Stimulated activated naive CD4-positive, alpha-beta T cell (primary cell): ENCODE results near the gene CRY2.
"Not testable (repeated sequence)": the region's sequence is repeated elsewhere in the genome, so short reads cannot be mapped to it uniquely, and the experiment has no call there.

ENCODE experiments used
- DNase-seq, 6 experiments: peaks; one replicate each; lab custom pipeline; 2025; lab: John Stamatoyannopoulos, UW

CRY2 gene

GRCh38 chr11:45811571-45812290, 35.5 kb upstream of the CRY2 start:
- DNase-seq: no peak

GRCh38 chr11:45812581-45813548, 34.4 kb upstream of the CRY2 start:
- DNase-seq: no peak

- no peak for DNase-seq
These were observed 31.5 kb upstream of the CRY2 start for GRCh38 chr11:45815747-45816146.

- DNase-seq: no peak
These were observed 30.7 kb upstream of the CRY2 start for GRCh38 chr11:45816614-45817013.

GRCh38 chr11:45817191-45817590, 30.1 kb upstream of the CRY2 start:
- no peak for DNase-seq

- no peak for DNase-seq
These were observed 28.2 kb upstream of the CRY2 start for GRCh38 chr11:45818961-45819605.

- no peak for DNase-seq
These were observed 26.9 kb upstream of the CRY2 start for GRCh38 chr11:45820211-45820857.

- not testable (repeated sequence) for DNase-seq
These were observed 20.8 kb upstream of the CRY2 start for GRCh38 chr11:45826492-45826891.

- no peak for DNase-seq
These were observed 20.2 kb upstream of the CRY2 start for GRCh38 chr11:45827123-45827522.

GRCh38 chr11:45828996-45829395, 18.3 kb upstream of the CRY2 start:
- no peak for DNase-seq

- DNase-seq: no peak
These were observed 16.7 kb upstream of the CRY2 start for GRCh38 chr11:45830596-45830995.

- no peak for DNase-seq
These were observed 14.3 kb upstream of the CRY2 start for GRCh38 chr11:45832811-45833441.

GRCh38 chr11:45833761-45834160, 13.5 kb upstream of the CRY2 start:
- no peak for DNase-seq

GRCh38 chr11:45834298-45834756, 12.9 kb upstream of the CRY2 start:
- no peak for DNase-seq

- no peak for DNase-seq
These were observed 8.1 kb upstream of the CRY2 start for GRCh38 chr11:45839204-45839603.

- not testable (repeated sequence) for DNase-seq
These were observed 7.0 kb upstream of the CRY2 start for GRCh38 chr11:45840251-45840650.

- DNase-seq: peak; percentile 82 to 92 (median 92)
These were observed 3.9 kb upstream of the CRY2 start for GRCh38 chr11:45843158-45843924.

- DNase-seq: no peak
These were observed 2.3 kb upstream of the CRY2 start for GRCh38 chr11:45844822-45845578.

- no peak for DNase-seq
These were observed 1.1 kb upstream of the CRY2 start for GRCh38 chr11:45846174-45846675.

GRCh38 chr11:45847911-45848316, 639 bp downstream of the CRY2 start:
- peak in 5 of 6 experiments; percentile 21 to 69 (median 45) for DNase-seq
